ENCODE data around the gene ZNF697. TPM values are rescaled to one million over a fixed set of nuclear protein-coding genes. Genes with fewer than 3 reads are reported as not detected.

Gene ZNF697
- total RNA-seq, 3 donors from 2014 or later (not counting 1 experiment from before 2014, with no cell fraction given): 0.09 to 0.45 TPM; not detected in 1

GRCh38 chr1:119682141-119682540 lies 34.1 kb upstream of the ZNF697 start:
- Mint-ChIP-seq H3K36me3 (no peaks in the 10 kb centered on the region), H3K4me3 (no peak overlapping the region), H3K4me1 (no peaks in the 10 kb centered on the region), H3K9me3 (no peaks in the 10 kb centered on the region), H3K27ac (no peak overlapping the region), H3K27me3 (ENCODE audit: low read depth in 2 of 2) (peaks cover 4 to 7% of the 10 kb centered on the region in 2 donors)
- no peak for DNase-seq
- Histone ChIP-seq H3K27me3 (ENCODE audit: control insufficient read depth, insufficient read depth, low read length) (no peaks in the 10 kb centered on the region), H3K9me3 (ENCODE audit: control insufficient read depth, insufficient read depth, low read length) (no peaks in the 10 kb centered on the region), H3K36me3 (ENCODE audit: control insufficient read depth, insufficient read depth, low read length) (no peaks in the 10 kb centered on the region), H3K4me3 (ENCODE audit: low read length) (no peak overlapping the region), H3K4me1 (ENCODE audit: control insufficient read depth, insufficient read depth, low read length) (no peaks in the 10 kb centered on the region), H3K27ac (ENCODE audit: low read length) (no peak overlapping the region)
- no peak for ATAC-seq
- TF ChIP-seq, protein P1, sequence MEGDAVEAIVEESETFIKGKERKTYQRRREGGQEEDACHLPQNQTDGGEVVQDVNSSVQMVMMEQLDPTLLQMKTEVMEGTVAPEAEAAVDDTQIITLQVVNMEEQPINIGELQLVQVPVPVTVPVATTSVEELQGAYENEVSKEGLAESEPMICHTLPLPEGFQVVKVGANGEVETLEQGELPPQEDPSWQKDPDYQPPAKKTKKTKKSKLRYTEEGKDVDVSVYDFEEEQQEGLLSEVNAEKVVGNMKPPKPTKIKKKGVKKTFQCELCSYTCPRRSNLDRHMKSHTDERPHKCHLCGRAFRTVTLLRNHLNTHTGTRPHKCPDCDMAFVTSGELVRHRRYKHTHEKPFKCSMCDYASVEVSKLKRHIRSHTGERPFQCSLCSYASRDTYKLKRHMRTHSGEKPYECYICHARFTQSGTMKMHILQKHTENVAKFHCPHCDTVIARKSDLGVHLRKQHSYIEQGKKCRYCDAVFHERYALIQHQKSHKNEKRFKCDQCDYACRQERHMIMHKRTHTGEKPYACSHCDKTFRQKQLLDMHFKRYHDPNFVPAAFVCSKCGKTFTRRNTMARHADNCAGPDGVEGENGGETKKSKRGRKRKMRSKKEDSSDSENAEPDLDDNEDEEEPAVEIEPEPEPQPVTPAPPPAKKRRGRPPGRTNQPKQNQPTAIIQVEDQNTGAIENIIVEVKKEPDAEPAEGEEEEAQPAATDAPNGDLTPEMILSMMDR (IDR thresholded peaks at IDR 0.05): no peak
- intact Hi-C loops (cut with micrococcal nuclease): no loop called here

DNA sequence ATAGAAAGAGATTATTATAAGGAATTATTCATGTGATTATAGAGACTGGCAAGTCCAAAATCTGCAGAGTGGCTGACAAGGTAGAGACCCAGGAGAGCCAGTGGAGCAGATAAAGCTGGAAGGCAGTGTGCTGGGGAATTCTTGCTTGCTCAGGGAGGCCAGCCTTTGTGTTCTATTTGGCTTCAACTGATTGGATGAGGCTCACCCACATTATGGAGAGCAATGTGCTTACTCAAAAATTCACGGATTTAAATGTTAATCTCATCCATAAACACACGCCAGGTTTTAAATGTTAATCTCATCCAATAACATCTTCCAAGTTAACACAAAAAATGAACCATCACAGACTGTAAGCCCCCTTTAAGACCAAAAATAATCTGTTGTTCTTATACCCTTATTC lies 33.5 kb upstream of the ZNF697 start:
- Histone ChIP-seq H3K4me1 (ENCODE audit: control insufficient read depth, insufficient read depth, low read length) (no peaks in the 10 kb centered on the region), H3K36me3 (ENCODE audit: control insufficient read depth, insufficient read depth, low read length) (no peaks in the 10 kb centered on the region), H3K4me3 (ENCODE audit: low read length) (no peak overlapping the region), H3K27me3 (ENCODE audit: control insufficient read depth, insufficient read depth, low read length) (no peaks in the 10 kb centered on the region), H3K27ac (ENCODE audit: low read length) (no peak overlapping the region), H3K9me3 (ENCODE audit: control insufficient read depth, insufficient read depth, low read length) (no peaks in the 10 kb centered on the region)
- Mint-ChIP-seq H3K4me3 (no peak overlapping the region), H3K36me3 (no peaks in the 10 kb centered on the region), H3K27ac (no peak overlapping the region), H3K27me3 (ENCODE audit: low read depth in 2 of 2) (peaks cover 0 to 7% of the 10 kb centered on the region in 2 donors), H3K4me1 (no peaks in the 10 kb centered on the region), H3K9me3 (no peaks in the 10 kb centered on the region)
- intact Hi-C loops (cut with micrococcal nuclease): no loop called here
- no peak for ATAC-seq
- DNase-seq: no peak
- TF ChIP-seq, protein P1 (IDR thresholded peaks at IDR 0.05): no peak
- 100% methylated on average over 2 of the region's 2 CpGs for WGBS (ENCODE audit: insufficient coverage)

GRCh38 chr1:119680723-119681122 lies 32.7 kb upstream of the ZNF697 start:
- Mint-ChIP-seq H3K27me3 (ENCODE audit: low read depth in 2 of 2) (peaks cover 0 to 8% of the 10 kb centered on the region in 2 donors), H3K36me3 (no peaks in the 10 kb centered on the region), H3K4me3 (no peak overlapping the region), H3K9me3 (no peaks in the 10 kb centered on the region), H3K27ac (no peak overlapping the region), H3K4me1 (peaks cover 1 to 2% of the 10 kb centered on the region in 2 donors)
- H3K4me1 ChIP-seq (ENCODE audit: control insufficient read depth, insufficient read depth, low read length): no peaks in the 10 kb centered on the region
- WGBS (ENCODE audit: insufficient coverage): 100% methylated on average over 1 of the region's 2 CpGs
- no peak for ATAC-seq
- DNase-seq: no peak
- TF ChIP-seq, protein P1 (IDR thresholded peaks at IDR 0.05): no peak
- H3K27ac ChIP-seq (ENCODE audit: low read length): no peak overlapping the region
- H3K36me3 ChIP-seq (ENCODE audit: control insufficient read depth, insufficient read depth, low read length): no peaks in the 10 kb centered on the region
- no peaks in the 10 kb centered on the region for H3K9me3 ChIP-seq (ENCODE audit: control insufficient read depth, insufficient read depth, low read length)
- no peak overlapping the region for H3K4me3 ChIP-seq (ENCODE audit: low read length)
- intact Hi-C loops (cut with micrococcal nuclease): no loop called here
- H3K27me3 ChIP-seq (ENCODE audit: control insufficient read depth, insufficient read depth, low read length): no peaks in the 10 kb centered on the region

DNA sequence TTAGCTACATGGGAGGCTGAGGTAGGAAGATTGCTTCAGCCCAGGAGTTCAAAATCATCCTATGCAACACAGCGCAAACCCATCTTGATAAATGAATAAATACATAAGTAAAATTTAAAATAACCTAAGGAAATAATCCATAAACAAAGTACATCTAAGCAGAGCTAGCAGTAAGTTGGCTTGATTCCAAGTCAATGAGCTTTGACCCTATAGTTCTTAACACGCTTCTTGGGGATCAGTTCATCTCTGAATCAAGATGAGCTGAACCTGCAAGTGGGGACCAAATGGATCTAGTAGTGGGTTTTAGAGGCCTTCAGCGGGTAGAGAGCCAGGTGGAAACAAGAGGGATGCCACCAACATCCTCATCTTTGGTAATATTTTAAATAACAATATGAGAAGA lies 32.1 kb upstream of the ZNF697 start:
- no peak overlapping the region for H3K4me3 ChIP-seq (ENCODE audit: low read length)
- no peaks in the 10 kb centered on the region for H3K36me3 Mint-ChIP-seq
- peaks cover 4% of the 10 kb centered on the region for H3K4me1 ChIP-seq (ENCODE audit: control insufficient read depth, insufficient read depth, low read length)
- H3K4me3 Mint-ChIP-seq: no peak overlapping the region
- no peaks in the 10 kb centered on the region for H3K9me3 Mint-ChIP-seq
- TF ChIP-seq, protein P1 (IDR thresholded peaks at IDR 0.05): no peak
- no peak overlapping the region for H3K27ac Mint-ChIP-seq
- WGBS (ENCODE audit: insufficient coverage): 97% methylated on average over 2 of the region's 3 CpGs
- no peaks in the 10 kb centered on the region for H3K9me3 ChIP-seq (ENCODE audit: control insufficient read depth, insufficient read depth, low read length)
- no peaks in the 10 kb centered on the region for H3K36me3 ChIP-seq (ENCODE audit: control insufficient read depth, insufficient read depth, low read length)
- peaks cover 6% of the 10 kb centered on the region in 2 donors for H3K4me1 Mint-ChIP-seq
- no peak for DNase-seq
- H3K27me3 Mint-ChIP-seq (ENCODE audit: low read depth in 2 of 2): peaks cover 0 to 8% of the 10 kb centered on the region in 2 donors
- no peak overlapping the region for H3K27ac ChIP-seq (ENCODE audit: low read length)
- intact Hi-C loops (cut with micrococcal nuclease): no loop called here
- ATAC-seq: no peak
- no peaks in the 10 kb centered on the region for H3K27me3 ChIP-seq (ENCODE audit: control insufficient read depth, insufficient read depth, low read length)
